Measurements from ENCODE around the gene CATSPERB. TPM values are rescaled to one million over a fixed set of nuclear protein-coding genes. Genes with fewer than 3 reads are reported as not detected.

CATSPERB gene
- polyA plus RNA-seq, 12 donors = 0.10 to 1.6 (median 0.39) TPM; not detected in 2

Other genes starting within 250 kb of the CATSPERB start
- gene PPP4R3A, start 221.8 kb downstream of the CATSPERB start, polyA plus RNA-seq (ENCODE audit: insufficient read length in 12 of 12) = 100 to 1,000 TPM in 1 of 12 donors, 10 to 100 TPM in 10, not detected in 1; 60.3 to 108 (median 69.8) TPM
- gene TC2N, start 135.4 kb upstream of the CATSPERB start, polyA plus RNA-seq (ENCODE audit: insufficient read length in 12 of 12) = 10 to 100 TPM in 3 of 12 donors, 1 to 10 TPM in 8, not detected in 1; 1.8 to 26.8 (median 4.8) TPM
- 100 to 1,000 TPM in 3 of 12 donors, 10 to 100 TPM in 8, not detected in 1; 72.2 to 129 (median 86.7) TPM for gene FBLN5, start 215.6 kb upstream of the CATSPERB start, polyA plus RNA-seq (ENCODE audit: insufficient read length in 12 of 12)